Measurements from ENCODE around the gene C7orf57.
"Not testable (repeated sequence)": the region's sequence is repeated elsewhere in the genome, so short reads cannot be mapped to it uniquely, and the experiment has no call there.

C7orf57 gene

GRCh38 chr7:48038815-48039506 lies 3.6 kb downstream of the C7orf57 start:
- DNase-seq: no peak

- no peak for DNase-seq
Measured at GRCh38 chr7:48040944-48041652, 5.8 kb downstream of the C7orf57 start.

GRCh38 chr7:48041653-48041970 lies 6.3 kb downstream of the C7orf57 start:
- no peak for DNase-seq

GRCh38 chr7:48042216-48042615 lies 6.9 kb downstream of the C7orf57 start:
- DNase-seq: no peak

- no peak for DNase-seq
Measured at GRCh38 chr7:48042636-48043035, 7.3 kb downstream of the C7orf57 start.

GRCh38 chr7:48045195-48045765 lies 9.9 kb downstream of the C7orf57 start:
- DNase-seq: no peak

GRCh38 chr7:48046458-48046857 lies 11.1 kb downstream of the C7orf57 start:
- DNase-seq: no peak

GRCh38 chr7:48048113-48048512 lies 12.8 kb downstream of the C7orf57 start:
- no peak for DNase-seq

- no peak for DNase-seq
Measured at GRCh38 chr7:48049850-48050249, 14.5 kb downstream of the C7orf57 start.

GRCh38 chr7:48052748-48053147 lies 17.4 kb downstream of the C7orf57 start:
- no peak for DNase-seq

GRCh38 chr7:48053736-48054135 lies 18.4 kb downstream of the C7orf57 start:
- no peak for DNase-seq

- no peak for DNase-seq
Measured at GRCh38 chr7:48058990-48059389, 23.6 kb downstream of the C7orf57 start.

GRCh38 chr7:48059706-48060105 lies 24.4 kb downstream of the C7orf57 start:
- no peak for DNase-seq

GRCh38 chr7:48063985-48064384 lies 28.6 kb downstream of the C7orf57 start:
- no peak for DNase-seq

- DNase-seq: no peak
Measured at GRCh38 chr7:48067475-48067874, 32.1 kb downstream of the C7orf57 start.

- no peak for DNase-seq
Measured at GRCh38 chr7:48074204-48074654, 38.9 kb downstream of the C7orf57 start.

GRCh38 chr7:48077423-48077822 lies 42.1 kb downstream of the C7orf57 start:
- DNase-seq: no peak

- no peak for DNase-seq
Measured at GRCh38 chr7:48078470-48078869, 43.1 kb downstream of the C7orf57 start.

GRCh38 chr7:48082378-48082777 lies 47.0 kb downstream of the C7orf57 start:
- not testable (repeated sequence) for DNase-seq

- DNase-seq: no peak
Measured at GRCh38 chr7:48083114-48083830, 47.9 kb downstream of the C7orf57 start.

GRCh38 chr7:48084727-48085432 lies 49.5 kb downstream of the C7orf57 start:
- DNase-seq: no peak

GRCh38 chr7:48085433-48085791 lies 50.1 kb downstream of the C7orf57 start:
- DNase-seq: no peak

GRCh38 chr7:48085942-48086341 lies 50.6 kb downstream of the C7orf57 start:
- DNase-seq: no peak

All from NCI-H187 treated with DMSO at 0.1 percent for 48 hours (cell line).